ENCODE measurements around the gene C4BPB. TPM values are rescaled to one million over a fixed set of nuclear protein-coding genes. Genes with fewer than 3 reads are reported as not detected.

Gene C4BPB
- total RNA-seq, 2 experiments from 2014 or later: 1.3 to 1.4 TPM

DNA sequence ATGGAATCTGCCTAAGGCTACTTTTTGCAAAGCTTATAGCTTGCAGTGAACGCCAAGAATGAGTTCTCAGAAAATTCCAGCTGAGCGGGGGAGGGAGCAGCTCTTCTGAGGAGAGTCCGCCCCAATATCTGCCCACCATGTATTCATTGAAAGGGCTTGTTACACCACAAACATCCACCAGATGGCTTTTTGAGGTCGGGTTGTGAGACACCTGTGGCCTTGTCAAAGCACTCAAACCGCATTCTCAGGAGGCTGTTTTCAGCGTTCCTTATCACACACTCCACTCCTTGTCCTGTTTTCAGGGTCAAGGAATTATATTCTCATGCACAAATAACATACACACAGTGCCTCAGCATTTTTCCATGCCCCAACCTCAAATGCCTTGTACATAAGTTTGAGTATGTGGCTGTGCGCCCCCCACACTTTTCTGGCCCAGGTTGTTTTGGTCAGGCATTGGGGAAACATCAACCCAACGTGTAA lies 3.9 kb upstream of the C4BPB start:
- ATAC-seq (peak; percentile 77), DNase-seq (peak; percentile 70)
- H3K36me3 Mint-ChIP-seq (ENCODE audit: low read depth): no peaks in the 10 kb centered on the region
- peaks cover 20% of the 10 kb centered on the region for H3K4me1 Mint-ChIP-seq
- POLR2A ChIA-PET: no interaction called here
- peaks cover 7% of the 10 kb centered on the region for H3K27me3 Mint-ChIP-seq
- H3K9me3 Mint-ChIP-seq (ENCODE audit: low read depth): no peaks in the 10 kb centered on the region
- CTCF ChIA-PET: interaction anchor here (0.6 to 5.6 kb wide), 23 partner anchors 9 to 588 kb away, joined by 3 to 38 read pairs (median 4); partner anchors contain the start of genes C1orf116 and PFKFB2
- H3K4me3 Mint-ChIP-seq: no peak overlapping the region
- intact Hi-C loops (cut with DNase I, micrococcal nuclease): loop anchor here (1.0 to 5.0 kb wide), 4 partner anchors 320 to 588 kb away; no protein-coding TSS in a partner anchor
- no peak overlapping the region for H3K27ac Mint-ChIP-seq

DNA sequence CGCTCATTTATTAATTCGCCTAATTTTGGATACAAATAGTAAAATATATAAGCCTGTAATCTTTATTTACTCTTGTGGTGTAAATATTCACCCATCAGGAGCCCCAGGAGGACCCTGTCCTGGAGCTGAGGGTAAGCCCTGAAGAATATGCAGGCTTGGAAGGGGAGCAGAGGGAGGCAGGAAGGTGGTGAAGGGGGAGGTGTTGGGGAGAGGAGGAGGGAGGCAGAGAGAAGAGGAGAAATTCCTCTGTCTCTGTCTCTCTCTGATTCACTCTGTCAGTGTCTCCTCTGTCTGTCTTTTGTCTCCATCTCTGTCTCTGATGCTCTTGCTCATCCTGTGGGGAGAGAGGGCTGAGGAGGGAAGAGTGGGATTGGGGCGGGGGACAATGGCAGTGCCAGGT lies 2.8 kb upstream of the C4BPB start:
- Mint-ChIP-seq H3K4me1 (peaks cover 23% of the 10 kb centered on the region), H3K4me3 (no peak overlapping the region), H3K9me3 (ENCODE audit: low read depth) (no peaks in the 10 kb centered on the region), H3K27me3 (peaks cover 7% of the 10 kb centered on the region), H3K36me3 (ENCODE audit: low read depth) (no peaks in the 10 kb centered on the region), H3K27ac (no peak overlapping the region)
- POLR2A ChIA-PET: no interaction called here
- no peak for ATAC-seq
- intact Hi-C loops (cut with DNase I, micrococcal nuclease): no loop called here
- CTCF ChIA-PET: interaction anchor here (0.6 to 1.4 kb wide), 2 partner anchors 34 to 288 kb away, joined by 3 to 4 read pairs; no protein-coding TSS in a partner anchor
- no peak for DNase-seq

DNA sequence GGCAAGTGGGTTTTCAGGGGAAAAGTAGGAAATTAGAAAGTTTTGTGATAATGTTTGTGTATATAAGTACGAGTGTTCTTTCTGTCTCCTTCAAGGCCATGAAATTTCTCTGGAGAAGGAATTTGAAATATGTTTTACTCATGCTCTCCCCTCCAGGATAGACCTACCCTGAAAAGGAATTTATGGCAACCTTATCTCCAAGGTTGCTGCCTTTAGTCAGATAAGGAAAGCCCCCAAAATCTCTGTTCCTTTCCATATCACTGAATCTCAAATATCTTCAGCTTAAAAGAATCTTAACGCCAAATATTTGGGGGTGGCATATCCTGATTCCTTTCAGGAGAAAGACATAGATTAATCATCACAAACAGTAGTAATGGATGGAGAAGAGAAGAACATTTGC lies 499 bp upstream of the C4BPB start:
- peaks cover 23% of the 10 kb centered on the region for H3K4me1 Mint-ChIP-seq
- H3K9me3 Mint-ChIP-seq (ENCODE audit: low read depth): no peaks in the 10 kb centered on the region
- DNase-seq (no peak), ATAC-seq (no peak)
- CTCF ChIA-PET: interaction anchor here (0.7 to 1.5 kb wide), 2 partner anchors 10 to 35 kb away, joined by 3 read pairs; partner anchors contain the start of gene PFKFB2
- H3K27ac Mint-ChIP-seq: no peak overlapping the region
- intact Hi-C loops (cut with DNase I, micrococcal nuclease): no loop called here
- POLR2A ChIA-PET: no interaction called here
- H3K27me3 Mint-ChIP-seq: peaks cover 1% of the 10 kb centered on the region
- H3K36me3 Mint-ChIP-seq (ENCODE audit: low read depth): no peaks in the 10 kb centered on the region
- H3K4me3 Mint-ChIP-seq: no peak overlapping the region

DNA sequence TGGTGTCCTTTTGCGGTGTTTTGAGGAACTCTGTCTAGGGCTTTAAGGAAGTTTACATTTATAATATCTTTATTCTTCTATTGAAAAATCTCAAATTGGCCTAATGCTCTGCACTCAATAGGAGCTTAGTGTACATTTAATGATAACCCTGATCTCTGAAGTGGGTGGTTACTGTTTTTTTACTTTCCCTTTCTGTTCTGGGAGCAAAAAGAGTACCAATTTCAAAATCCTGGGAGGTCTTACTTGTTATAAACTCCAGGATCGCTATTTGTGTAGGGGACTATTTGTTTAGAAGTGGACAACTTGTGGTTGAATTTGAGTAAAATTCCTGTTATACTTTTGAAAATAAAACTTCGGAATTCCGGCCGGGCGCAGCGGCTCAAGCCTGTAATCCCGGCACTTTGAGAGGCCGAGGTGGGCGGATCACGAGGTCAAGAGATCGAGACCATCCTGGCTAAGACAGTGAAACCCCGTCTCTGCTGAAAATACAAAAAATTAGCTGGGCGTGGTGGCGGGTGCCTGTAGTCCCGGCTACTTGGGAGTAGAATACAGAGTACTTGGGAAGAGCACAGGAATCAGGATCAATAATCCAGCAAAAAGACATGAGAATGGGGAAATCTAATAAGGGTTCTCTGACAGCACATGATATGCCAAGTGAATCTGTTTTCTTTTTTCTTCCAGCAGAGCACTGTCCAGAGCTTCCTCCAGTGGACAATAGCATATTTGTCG lies 1.1 kb downstream of the C4BPB start:
- no peaks in the 10 kb centered on the region for H3K27me3 Mint-ChIP-seq
- DNase-seq (no peak), ATAC-seq (peak; percentile 52)
- ChIA-PET CTCF (interaction anchor here (0.7 to 2.3 kb wide), 6 partner anchors 8 to 410 kb away, joined by 3 to 9 read pairs (median 4); no protein-coding TSS in a partner anchor), POLR2A (interaction anchor here (0.6 to 0.7 kb wide), 2 partner anchors 269 to 359 kb away, joined by 3 to 9 read pairs; no protein-coding TSS in a partner anchor)
- peak overlapping the region; percentile 48 for H3K27ac Mint-ChIP-seq
- no peaks in the 10 kb centered on the region for H3K36me3 Mint-ChIP-seq (ENCODE audit: low read depth)
- intact Hi-C loops (cut with DNase I, micrococcal nuclease): no loop called here
- H3K4me1 Mint-ChIP-seq: peaks cover 19% of the 10 kb centered on the region
- H3K9me3 Mint-ChIP-seq (ENCODE audit: low read depth): no peaks in the 10 kb centered on the region
- peak overlapping the region; percentile 54 for H3K4me3 Mint-ChIP-seq

DNA sequence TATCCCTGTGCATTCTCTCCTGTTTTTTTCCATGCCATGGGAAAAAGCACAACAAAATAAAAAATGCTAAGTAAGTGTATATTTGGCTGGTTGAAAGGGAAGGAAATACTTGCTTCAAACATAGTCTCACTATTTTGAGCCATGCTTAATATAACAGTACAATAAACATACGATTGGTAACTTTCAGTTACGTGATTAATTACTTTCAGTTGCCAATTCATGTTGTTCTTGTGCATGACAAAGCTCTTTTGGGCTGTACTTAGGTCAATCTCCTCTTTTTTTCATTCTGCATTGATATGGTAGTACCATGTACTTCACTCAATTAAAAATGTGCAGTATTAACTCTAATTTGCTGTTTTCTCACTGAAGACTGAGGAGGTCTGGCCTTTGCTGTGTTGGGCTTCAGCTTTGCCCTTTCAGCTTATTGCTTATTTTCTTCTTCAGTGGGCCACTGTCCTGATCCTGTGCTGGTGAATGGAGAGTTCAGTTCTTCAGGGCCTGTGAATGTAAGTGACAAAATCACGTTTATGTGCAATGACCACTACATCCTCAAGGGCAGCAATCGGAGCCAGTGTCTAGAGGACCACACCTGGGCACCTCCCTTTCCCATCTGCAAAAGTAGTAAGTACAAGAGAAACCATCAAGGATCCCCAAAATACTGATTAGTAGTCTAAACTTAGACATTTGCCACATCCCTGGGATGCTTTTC lies 2.7 kb downstream of the C4BPB start:
- Mint-ChIP-seq H3K27me3 (peaks cover 2% of the 10 kb centered on the region), H3K9me3 (ENCODE audit: low read depth) (no peaks in the 10 kb centered on the region), H3K27ac (no peak overlapping the region), H3K4me3 (no peak overlapping the region), H3K36me3 (ENCODE audit: low read depth) (no peaks in the 10 kb centered on the region), H3K4me1 (peaks cover 13% of the 10 kb centered on the region)
- intact Hi-C loops (cut with DNase I, micrococcal nuclease): no loop called here
- DNase-seq: no peak
- ChIA-PET POLR2A (no interaction called here), CTCF (interaction anchor here (1.1 kb wide), 1 partner anchor 11 kb away, joined by 3 read pairs; no protein-coding TSS in a partner anchor)
- ATAC-seq: no peak

DNA sequence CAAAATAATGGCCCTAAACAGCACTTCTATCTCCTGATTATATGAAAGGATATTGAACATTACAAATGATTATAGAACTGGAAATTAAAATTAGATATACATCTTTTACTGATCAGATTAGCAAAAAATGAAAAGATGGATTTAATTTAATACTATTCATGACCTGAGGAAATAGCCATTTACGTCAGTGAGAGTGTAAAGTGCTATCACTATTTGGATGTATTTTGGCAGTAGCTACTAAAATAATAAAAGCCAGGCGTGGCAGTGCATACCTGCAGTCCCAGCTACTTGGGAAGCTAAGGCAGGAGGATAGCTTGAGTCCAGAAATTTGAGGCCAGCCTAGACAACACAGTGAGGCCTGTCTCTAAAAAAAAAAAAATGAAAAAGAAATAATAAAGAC lies 5.3 kb downstream of the C4BPB start:
- no peaks in the 10 kb centered on the region for H3K36me3 Mint-ChIP-seq (ENCODE audit: low read depth)

DNA sequence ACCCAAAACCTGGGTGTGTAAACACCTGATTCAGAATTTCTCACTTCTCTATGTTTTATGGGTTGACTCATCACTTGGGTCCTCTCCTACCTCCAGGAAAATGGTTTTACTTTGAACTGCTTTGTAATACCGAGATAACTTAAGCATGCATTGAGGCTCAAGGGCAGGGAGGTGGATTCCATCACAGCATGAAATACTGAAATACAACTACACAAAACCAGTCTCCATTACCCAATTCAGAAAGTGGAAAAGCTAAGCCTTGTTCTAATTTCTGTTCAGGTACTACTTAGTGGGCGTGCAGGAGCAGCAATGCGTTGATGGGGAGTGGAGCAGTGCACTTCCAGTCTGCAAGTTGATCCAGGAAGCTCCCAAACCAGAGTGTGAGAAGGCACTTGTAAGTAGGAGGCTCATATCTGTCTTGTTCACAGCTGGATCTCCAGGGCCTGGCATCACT lies 9.2 kb downstream of the C4BPB start:
- H3K4me3 Mint-ChIP-seq: no peak overlapping the region
- intact Hi-C loops (cut with DNase I, micrococcal nuclease): loop anchor here (1.0 to 5.0 kb wide), 6 partner anchors 223 to 314 kb away; partner anchors contain the start of gene CD55 (in 2 of the 2)
- peak; percentile 69 for DNase-seq
- H3K27ac Mint-ChIP-seq: peak overlapping the region; percentile 79
- peak; percentile 99 for ATAC-seq
- peaks cover 4% of the 10 kb centered on the region for H3K36me3 Mint-ChIP-seq (ENCODE audit: low read depth)
- ChIA-PET POLR2A (interaction anchor here (0.6 to 1.1 kb wide), 6 partner anchors 17 to 402 kb away, joined by 3 to 5 read pairs (median 3); partner anchors contain the start of gene CD55), CTCF (interaction anchor here (0.7 to 3.4 kb wide), 5 partner anchors 9 to 307 kb away, joined by 3 to 18 read pairs (median 3); no protein-coding TSS in a partner anchor)
- H3K9me3 Mint-ChIP-seq (ENCODE audit: low read depth): no peaks in the 10 kb centered on the region
- H3K27me3 Mint-ChIP-seq: peaks cover 13% of the 10 kb centered on the region
- peaks cover 14% of the 10 kb centered on the region for H3K4me1 Mint-ChIP-seq

More for the DNA sequence above, 5.3 kb downstream of the C4BPB start:
- ATAC-seq (no peak), DNase-seq (no peak)
- ChIA-PET POLR2A (interaction anchor here (0.7 kb wide), 1 partner anchor 254 kb away, joined by 3 read pairs; no protein-coding TSS in a partner anchor), CTCF (interaction anchor here (0.5 to 1.2 kb wide), 6 partner anchors 11 to 121 kb away, joined by 3 to 5 read pairs (median 3); no protein-coding TSS in a partner anchor)
- no peak overlapping the region for H3K27ac Mint-ChIP-seq
- H3K9me3 Mint-ChIP-seq (ENCODE audit: low read depth): no peaks in the 10 kb centered on the region
- H3K4me1 Mint-ChIP-seq: peaks cover 19% of the 10 kb centered on the region
- no peak overlapping the region for H3K4me3 Mint-ChIP-seq
- H3K27me3 Mint-ChIP-seq: peaks cover 2% of the 10 kb centered on the region
- intact Hi-C loops (cut with DNase I, micrococcal nuclease): no loop called here

DNA sequence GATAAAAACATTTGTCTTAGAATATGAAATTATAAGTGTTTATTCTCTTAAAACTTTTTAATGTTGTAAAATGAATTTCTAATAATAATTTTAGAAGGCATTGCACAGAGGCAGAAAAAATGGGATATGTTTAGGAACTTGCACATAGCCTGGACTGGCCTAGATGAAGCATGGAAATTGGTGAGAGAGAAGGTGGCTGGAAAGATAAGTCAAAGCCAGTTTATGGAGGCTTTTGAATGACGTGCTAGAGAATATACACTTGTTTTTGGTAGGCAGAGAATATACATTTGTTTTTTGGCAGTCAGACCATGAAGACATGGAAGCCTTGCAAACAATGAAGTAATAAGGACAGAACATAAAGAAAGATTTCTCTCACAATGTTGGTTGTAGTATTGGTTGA lies 13.1 kb downstream of the C4BPB start:
- POLR2A ChIA-PET: no interaction called here
- Mint-ChIP-seq H3K36me3 (ENCODE audit: low read depth) (peaks cover 4% of the 10 kb centered on the region), H3K27me3 (peaks cover 18% of the 10 kb centered on the region), H3K4me3 (no peak overlapping the region), H3K4me1 (peaks cover 14% of the 10 kb centered on the region), H3K27ac (no peak overlapping the region), H3K9me3 (ENCODE audit: low read depth) (no peaks in the 10 kb centered on the region)
- ATAC-seq (no peak), DNase-seq (no peak)
- CTCF ChIA-PET: no interaction called here
- intact Hi-C loops (cut with DNase I, micrococcal nuclease): no loop called here

DNA sequence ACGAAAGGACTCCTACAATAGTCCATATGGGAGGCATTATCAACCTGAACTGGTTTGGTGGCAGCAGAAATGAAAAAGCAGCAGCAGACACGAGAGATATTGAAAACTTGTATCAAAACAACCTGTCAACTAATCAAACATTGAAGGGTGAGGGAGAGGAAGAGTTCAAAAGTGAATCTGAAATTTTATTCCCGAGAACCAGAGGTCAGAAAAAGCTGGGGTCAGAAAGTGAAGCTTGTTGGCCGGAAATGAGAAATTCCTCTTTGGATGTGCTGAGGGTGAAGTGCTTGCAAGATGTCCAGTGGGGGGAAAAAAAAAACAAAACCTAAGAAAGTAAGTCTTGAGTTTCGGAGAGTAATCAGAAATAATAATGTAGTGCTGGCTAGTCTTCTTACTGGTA lies 13.5 kb downstream of the C4BPB start:
- DNase-seq: no peak
- intact Hi-C loops (cut with DNase I, micrococcal nuclease): no loop called here
- no peak for ATAC-seq
- no peak overlapping the region for H3K4me3 Mint-ChIP-seq
- POLR2A ChIA-PET: no interaction called here
- H3K36me3 Mint-ChIP-seq (ENCODE audit: low read depth): peaks cover 4% of the 10 kb centered on the region
- CTCF ChIA-PET: no interaction called here
- peaks cover 20% of the 10 kb centered on the region for H3K27me3 Mint-ChIP-seq
- H3K9me3 Mint-ChIP-seq (ENCODE audit: low read depth): no peaks in the 10 kb centered on the region
- H3K27ac Mint-ChIP-seq: no peak overlapping the region
- peaks cover 14% of the 10 kb centered on the region for H3K4me1 Mint-ChIP-seq

DNA sequence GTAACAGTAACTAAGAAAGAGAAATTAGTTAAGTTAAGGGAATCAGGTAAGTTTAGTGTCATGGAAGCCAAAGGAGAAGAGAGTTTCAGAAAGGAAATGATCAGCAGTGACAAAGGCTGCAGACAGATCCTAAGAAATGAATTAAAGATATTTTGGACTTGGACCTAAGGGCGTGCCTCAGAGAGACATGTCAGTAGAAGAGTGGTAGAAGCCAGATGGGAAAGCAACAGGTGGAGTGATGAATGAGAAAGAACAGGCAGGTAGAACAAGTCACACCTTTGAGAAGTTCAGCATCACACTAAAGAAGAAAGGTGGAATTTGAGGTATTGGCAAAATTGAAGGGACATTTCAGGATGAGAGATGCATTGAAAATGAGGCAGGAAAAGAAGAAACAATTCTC lies 14.0 kb downstream of the C4BPB start:
- Mint-ChIP-seq H3K4me3 (no peak overlapping the region), H3K4me1 (peaks cover 12% of the 10 kb centered on the region), H3K9me3 (ENCODE audit: low read depth) (no peaks in the 10 kb centered on the region), H3K36me3 (ENCODE audit: low read depth) (peaks cover 4% of the 10 kb centered on the region), H3K27ac (no peak overlapping the region), H3K27me3 (peaks cover 21% of the 10 kb centered on the region)
- POLR2A ChIA-PET: no interaction called here
- ATAC-seq: no peak
- CTCF ChIA-PET: no interaction called here
- DNase-seq: no peak
- intact Hi-C loops (cut with DNase I, micrococcal nuclease): no loop called here

DNA sequence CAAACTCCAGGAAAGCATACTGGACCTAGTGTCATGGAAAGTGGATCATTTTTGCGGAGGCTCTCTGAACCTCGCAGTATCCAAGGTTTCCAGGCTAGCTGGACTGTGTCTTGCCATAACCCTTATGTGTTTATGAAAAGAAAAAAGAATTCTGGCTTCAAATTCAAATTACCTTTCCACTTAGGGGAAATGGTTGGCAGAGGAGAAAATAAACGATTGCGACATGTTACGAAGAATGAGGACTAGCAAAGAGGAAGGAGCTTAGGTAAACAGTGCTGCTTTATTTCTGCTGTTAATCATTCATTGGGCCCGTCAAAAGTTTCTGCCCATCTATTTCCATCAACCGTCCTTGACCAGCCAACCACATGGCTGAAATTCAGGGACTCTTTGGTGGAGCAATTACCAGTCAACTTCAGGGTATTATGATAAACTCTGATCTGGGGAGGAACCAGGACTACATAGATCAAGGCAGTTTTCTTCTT lies 15.3 kb downstream of the C4BPB start, which contains the start of gene C4BPA:
Gene C4BPA, plus strand, starts transcription at position 342 of the 482 bp plus-strand sequence. CDS start 8,793 bp downstream, outside the sequence.
- H3K27me3 Mint-ChIP-seq: peaks cover 23% of the 10 kb centered on the region
- no peak within 1 kb of the TSS for H3K4me3 Mint-ChIP-seq
- H3K9me3 Mint-ChIP-seq (ENCODE audit: low read depth): no peaks in the 10 kb centered on the region
- no peak within 1 kb of the TSS for H3K27ac Mint-ChIP-seq
- DNase-seq (no peak), ATAC-seq (no peak)
- intact Hi-C loops (cut with DNase I, micrococcal nuclease): no loop called here
- H3K4me1 Mint-ChIP-seq: peaks cover 5% of the 10 kb centered on the region
- POLR2A ChIA-PET: no interaction called here
- CTCF ChIA-PET: interaction anchor here (1.1 to 1.3 kb wide), 2 partner anchors 22 to 24 kb away, joined by 3 read pairs; no protein-coding TSS in a partner anchor
- peaks cover 4% of the 10 kb centered on the region for H3K36me3 Mint-ChIP-seq (ENCODE audit: low read depth)

Data from activated CD4-positive, alpha-beta T cell treated with anti-CD3 and anti-CD28 coated beads for 36 hours (primary cell).